ENCODE results near the gene DOCK3.
"Not testable (repeated sequence)": the region's sequence is repeated elsewhere in the genome, so short reads cannot be mapped to it uniquely, and the experiment has no call there.

Gene DOCK3

DNA sequence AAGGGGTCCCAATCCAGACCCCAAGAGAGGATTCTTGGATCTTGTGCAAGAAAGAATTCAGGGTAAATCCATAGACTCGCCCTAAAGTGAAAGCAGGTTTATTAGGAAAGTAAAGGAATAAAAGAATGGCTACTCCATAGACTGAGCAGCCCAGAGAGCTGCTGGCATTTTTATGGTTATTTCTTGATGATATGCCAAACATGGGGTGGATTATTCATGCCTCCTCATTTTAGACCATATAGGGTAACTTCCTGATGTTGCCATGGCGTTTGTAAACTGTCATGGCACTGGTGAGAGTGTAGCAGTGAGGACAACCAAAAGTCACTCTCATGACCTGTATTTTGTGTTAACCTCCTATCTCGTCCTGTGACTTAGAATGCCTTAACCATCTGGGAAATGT lies 142.2 kb downstream of the DOCK3 start:
- no peak for DNase-seq (ENCODE audit: low spot score)
- TF ChIP-seq, protein P1, sequence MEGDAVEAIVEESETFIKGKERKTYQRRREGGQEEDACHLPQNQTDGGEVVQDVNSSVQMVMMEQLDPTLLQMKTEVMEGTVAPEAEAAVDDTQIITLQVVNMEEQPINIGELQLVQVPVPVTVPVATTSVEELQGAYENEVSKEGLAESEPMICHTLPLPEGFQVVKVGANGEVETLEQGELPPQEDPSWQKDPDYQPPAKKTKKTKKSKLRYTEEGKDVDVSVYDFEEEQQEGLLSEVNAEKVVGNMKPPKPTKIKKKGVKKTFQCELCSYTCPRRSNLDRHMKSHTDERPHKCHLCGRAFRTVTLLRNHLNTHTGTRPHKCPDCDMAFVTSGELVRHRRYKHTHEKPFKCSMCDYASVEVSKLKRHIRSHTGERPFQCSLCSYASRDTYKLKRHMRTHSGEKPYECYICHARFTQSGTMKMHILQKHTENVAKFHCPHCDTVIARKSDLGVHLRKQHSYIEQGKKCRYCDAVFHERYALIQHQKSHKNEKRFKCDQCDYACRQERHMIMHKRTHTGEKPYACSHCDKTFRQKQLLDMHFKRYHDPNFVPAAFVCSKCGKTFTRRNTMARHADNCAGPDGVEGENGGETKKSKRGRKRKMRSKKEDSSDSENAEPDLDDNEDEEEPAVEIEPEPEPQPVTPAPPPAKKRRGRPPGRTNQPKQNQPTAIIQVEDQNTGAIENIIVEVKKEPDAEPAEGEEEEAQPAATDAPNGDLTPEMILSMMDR (IDR thresholded peaks at IDR 0.05; ENCODE audit: extremely low read depth, missing control alignments): no peak

DNA sequence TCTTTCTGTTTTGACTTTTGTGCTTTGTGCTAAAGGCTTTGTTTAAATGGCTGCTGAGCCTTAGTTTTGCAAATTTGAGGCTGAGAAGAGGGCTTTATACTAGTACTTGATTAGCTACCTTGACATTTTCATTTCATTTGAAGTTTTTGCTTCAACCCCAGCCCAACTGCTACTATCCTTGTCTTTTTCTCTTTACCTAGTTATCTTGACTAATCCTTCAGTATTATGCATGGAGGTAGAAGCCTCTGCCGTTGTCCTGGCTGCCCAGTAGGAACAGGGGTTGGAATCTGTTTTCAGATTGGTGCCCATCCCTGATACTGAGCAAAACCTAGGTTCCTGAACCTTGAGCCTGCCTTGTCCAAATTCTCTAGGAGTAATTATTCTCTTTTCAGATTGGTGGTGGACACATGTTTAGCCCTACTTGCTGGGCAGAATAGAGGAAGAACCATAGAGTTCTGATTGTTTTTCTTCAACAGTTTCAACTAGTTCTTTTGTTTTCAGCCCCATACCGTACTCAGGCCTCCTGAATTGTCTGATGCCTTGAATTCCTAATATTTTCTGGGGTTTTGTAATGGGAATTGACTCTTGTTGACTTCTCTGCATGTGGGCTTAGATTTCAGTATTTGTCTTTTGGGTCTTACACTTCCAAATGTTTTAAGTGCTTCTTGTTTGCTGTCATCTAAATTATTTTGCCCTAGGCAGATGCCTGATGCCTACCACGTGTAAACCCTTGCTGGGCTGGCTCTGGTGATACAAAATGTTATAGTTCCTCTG lies 143.2 kb downstream of the DOCK3 start:
- no peak for DNase-seq (ENCODE audit: low spot score)
- TF ChIP-seq, protein P1 (IDR thresholded peaks at IDR 0.05; ENCODE audit: extremely low read depth, missing control alignments): no peak

GRCh38 chr3:50819882-50820281 lies 145.2 kb downstream of the DOCK3 start:
- no peak for DNase-seq (ENCODE audit: low spot score)
- TF ChIP-seq, protein P1 (IDR thresholded peaks at IDR 0.05; ENCODE audit: extremely low read depth, missing control alignments): no peak

DNA sequence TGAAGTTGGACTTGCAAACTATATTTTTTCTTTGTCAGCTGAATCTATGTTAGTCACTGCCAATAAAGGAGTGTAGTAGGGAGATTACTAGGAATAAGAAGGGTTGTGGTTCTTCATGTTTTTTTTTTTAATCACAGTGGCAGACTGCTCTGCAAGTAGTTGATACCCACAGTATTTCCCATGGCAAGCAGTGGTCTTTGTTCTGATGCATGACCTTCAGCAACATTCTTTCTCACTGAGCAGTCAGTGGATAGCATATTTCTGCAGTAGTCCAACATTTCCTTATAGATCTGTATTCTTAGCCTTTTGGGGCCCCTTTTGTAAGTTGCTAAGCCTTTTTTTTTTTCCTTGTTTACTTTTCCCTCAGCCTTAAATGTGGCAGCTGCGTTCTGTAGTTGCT lies 151.1 kb downstream of the DOCK3 start:
- TF ChIP-seq, protein P1 (IDR thresholded peaks at IDR 0.05; ENCODE audit: extremely low read depth, missing control alignments): no peak
- DNase-seq (ENCODE audit: low spot score): no peak

GRCh38 chr3:50830451-50830850 lies 155.7 kb downstream of the DOCK3 start:
- TF ChIP-seq, protein P1 (IDR thresholded peaks at IDR 0.05; ENCODE audit: extremely low read depth, missing control alignments): no peak
- DNase-seq (ENCODE audit: low spot score): no peak

DNA sequence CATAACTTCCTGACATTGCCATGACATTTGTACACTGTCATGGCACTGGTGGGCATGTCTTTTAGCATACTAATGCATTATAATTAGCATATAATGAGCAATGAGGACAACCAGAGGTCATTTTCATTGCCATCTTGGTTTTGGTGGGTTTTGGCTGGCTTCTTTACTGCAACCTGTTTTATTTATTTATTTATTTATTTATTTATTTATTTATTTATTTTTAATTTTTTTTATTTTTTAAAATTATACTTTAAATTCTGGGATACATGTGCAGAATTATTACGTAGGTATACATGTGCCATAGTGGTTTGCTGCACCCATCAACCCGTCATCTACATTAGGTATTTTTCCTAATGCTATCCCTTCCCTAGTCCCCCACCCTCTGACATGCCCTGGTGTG lies 156.3 kb downstream of the DOCK3 start:
- not testable (repeated sequence) for DNase-seq (ENCODE audit: low spot score)

DNA sequence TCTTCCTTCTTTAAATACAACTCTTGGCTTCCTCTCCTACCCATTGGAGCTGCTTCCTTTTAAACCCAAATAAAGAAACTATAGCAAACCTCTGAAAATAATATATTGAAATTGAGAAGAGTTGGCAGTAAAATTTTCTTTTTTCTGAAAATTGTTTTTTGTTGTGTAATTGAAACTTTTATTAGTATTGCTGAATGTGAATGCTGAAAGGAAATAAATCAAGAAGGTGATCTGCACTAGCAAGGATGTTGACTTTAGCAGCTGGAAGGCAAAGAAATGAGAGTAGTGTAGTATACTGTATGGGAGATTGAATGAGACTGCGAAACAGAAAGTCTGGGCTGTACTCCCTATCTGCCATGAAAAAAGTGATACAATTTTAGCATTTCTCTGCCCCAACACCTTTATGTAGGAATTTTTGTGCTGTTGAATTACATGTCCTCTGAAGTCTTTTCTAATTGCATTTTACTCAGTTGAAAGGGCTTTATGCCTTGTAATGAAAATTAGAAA lies 166.3 kb downstream of the DOCK3 start:
- TF ChIP-seq, protein P1 (IDR thresholded peaks at IDR 0.05; ENCODE audit: extremely low read depth, missing control alignments): no peak
- DNase-seq (ENCODE audit: low spot score): no peak

GRCh38 chr3:50848308-50848707 lies 173.6 kb downstream of the DOCK3 start:
- DNase-seq (ENCODE audit: low spot score): no peak
- TF ChIP-seq, protein P1 (IDR thresholded peaks at IDR 0.05; ENCODE audit: extremely low read depth, missing control alignments): no peak

All from GM20000 (cell line).